Left cardiac atrium (tissue), 4 donors: Measurements from ENCODE around the gene LIX1. TPM values are rescaled to one million over a fixed set of nuclear protein-coding genes. Genes with fewer than 3 reads are reported as not detected.
A peak's percentile ranks its signal among the peaks of the same experiment; 100 is the strongest.
"Not testable (repeated sequence)": the region's sequence is repeated elsewhere in the genome, so short reads cannot be mapped to it uniquely, and the experiment has no call there.

ENCODE experiments used
- ATAC-seq, 2 donors: fragments of 200-7000 bp; cut with Tn5 transposase; one replicate each; pipeline ENCODE4 v1.9.1; 2020; ENCODE audit warnings: mild to moderate bottlenecking in 2 of 2, moderate library complexity in 2 of 2
- DNase-seq: peaks from one replicate; pipeline ENCODE4 v3.0.0-alpha.2; 2020
- intact Hi-C, 2 donors: fragments of 100-400 bp; cut with DNase I; formaldehyde crosslinking; loops; one replicate each; pipeline versions ENCODE4 v1.14.1 to v1.15.1; 2022 to 2023
- total RNA-seq, 2 donors: library from RNA; stranded (reverse); fragmentation: NEBNext Ultra II Directional; extraction: Animal tissue kit (Norgen Biotek cat#: 25700); gene quantifications; one replicate each; pipeline ENCODE4 v1.2.1, GENCODE V29; 2021
- donor health status: DM: no; HTN: yes; CAD: no.
- donor health status: DM: no; HTN: yes; CAD: no; lungs with severe emphysema.
- donor health status: DM: yes; HTN: yes; CAD: no.
- donor health status: Dilated cardiomyopathy.

The LIX1 gene
- total RNA-seq, 2 donors from 2014 or later, result 0.15 to 0.16 TPM

DNA sequence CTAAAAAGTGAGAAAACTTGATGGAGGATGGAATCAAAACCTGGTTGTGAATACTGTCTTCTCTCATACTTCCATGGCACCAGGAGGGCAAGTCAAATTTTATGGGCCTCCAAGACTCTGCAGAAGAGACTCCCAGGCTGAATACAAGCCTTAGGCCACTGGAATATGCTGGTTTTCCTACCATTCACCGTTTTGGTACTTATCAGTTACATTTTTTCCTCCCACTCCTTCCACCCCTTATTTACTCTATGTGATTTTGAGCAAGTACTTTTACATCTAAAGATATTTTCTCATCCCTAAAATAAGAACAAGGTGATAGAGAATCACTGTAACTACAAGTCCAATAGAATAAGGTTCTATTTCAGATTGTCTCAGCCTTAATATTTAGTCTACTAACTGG is 8.0 kb upstream of the LIX1 start:
- no peak for DNase-seq
- intact Hi-C loops, result loop anchor here in 1 of 2 donors (10.0 kb wide), 1 partner anchor 536 kb away; no protein-coding TSS in a partner anchor
- ATAC-seq, result no peak

DNA sequence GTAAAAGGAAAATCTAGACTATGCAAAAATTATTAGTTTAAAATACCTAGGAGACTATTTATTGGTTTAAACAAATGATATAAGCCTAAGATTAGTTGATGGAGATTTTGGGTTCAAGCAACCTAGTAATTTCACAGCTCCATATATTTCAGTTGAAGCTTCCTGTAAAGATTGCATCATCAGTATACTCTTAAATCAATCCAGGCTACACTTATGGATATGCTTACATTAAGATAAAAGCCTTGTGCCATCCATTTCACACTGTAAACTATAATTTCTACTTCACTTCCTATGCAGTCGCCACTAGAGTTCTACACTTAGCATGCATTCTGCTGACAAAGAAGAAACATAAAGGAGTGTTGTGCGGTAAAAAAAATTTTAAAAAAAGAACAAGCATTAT is 7.3 kb upstream of the LIX1 start:
- ATAC-seq (no peak), DNase-seq (no peak)
- intact Hi-C loops, result loop anchor here in 1 of 2 donors (10.0 kb wide), 1 partner anchor 535 kb away; no protein-coding TSS in a partner anchor

DNA sequence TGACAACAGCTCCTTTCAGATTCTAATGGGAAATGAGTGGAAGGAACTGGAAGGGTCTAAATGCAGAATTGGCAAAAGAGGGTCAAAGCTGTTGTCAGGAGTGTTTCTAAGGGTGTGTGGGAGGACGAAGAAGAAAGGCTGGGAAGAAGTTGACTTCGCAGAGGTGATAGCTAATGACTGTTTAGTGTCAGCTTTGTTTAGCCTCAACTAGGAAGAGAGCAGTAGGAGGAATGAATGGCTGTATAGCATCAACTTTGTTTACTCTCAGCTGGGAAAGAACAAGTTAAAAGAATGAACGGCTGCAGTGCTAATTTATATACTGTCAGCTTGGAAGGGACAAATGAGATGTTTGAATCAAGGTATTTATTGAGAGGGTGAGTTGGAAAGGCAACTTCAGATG is 5.9 kb upstream of the LIX1 start:
- intact Hi-C loops, result no loop called here
- ATAC-seq, result no peak
- DNase-seq, result no peak

DNA sequence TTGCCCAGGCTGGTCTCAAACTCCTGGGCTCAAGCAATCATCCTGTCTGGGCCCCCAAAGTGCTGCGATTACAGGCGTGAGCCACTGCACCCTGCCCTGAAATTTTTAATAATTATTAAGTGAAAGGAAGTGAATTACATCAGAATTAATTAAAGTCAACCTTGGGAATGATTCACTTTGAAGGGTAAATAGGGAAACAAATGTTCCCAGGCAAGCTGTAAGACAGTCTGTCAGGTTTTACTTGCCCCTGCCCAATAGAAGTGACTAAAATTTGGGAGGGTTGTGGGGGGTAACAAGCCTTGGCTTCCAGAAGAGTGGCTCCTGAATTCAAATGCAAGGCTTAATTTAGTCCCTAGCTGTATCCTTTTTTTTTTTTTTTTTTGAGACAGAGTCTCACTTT is 1.3 kb upstream of the LIX1 start:
- DNase-seq, result no peak
- no peak for ATAC-seq
- intact Hi-C loops, result loop anchor here (2.0 to 5.0 kb wide), 3 partner anchors 101 to 276 kb away; no protein-coding TSS in a partner anchor

DNA sequence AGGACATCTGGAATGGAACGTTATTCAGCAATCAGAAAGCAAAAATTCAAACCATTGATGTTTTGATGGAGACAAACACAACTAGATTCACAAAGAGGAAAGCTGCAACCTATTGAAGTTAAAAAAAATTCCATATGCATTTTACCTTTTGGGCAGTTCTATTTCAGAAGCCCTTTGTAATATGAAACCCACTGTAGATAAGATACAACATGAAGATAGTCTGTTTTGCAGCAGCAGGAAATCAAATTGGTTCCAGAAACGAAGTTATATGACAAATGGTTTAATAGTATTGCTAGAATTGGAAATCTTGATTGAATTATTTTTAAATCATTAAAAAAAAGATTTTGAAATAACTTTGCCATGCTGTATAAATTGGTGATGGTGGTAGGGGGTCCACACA is 872 bp downstream of the LIX1 start:
- intact Hi-C loops, result loop anchor here (5.0 kb wide), 2 partner anchors 99 to 274 kb away; no protein-coding TSS in a partner anchor
- ATAC-seq (no peak), DNase-seq (no peak)

DNA sequence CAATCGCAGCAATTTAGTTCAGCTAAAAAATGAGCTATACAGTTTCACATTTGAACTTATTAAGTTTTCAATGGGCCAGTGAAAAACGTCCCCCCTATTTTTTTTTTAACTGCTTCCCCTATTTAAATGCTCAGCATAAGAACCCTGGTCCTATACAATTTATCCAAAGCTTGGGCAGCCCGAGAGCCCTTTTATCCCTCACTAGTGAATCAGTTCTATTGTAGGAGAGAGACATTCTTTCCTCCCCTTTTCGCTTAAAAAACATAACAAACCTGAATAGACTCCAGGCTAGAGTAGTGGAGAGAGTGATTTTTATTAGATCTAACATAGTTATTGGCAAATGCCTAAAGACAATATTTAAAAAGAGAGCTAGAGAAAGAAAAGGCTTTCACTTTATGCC is 1.4 kb downstream of the LIX1 start:
- DNase-seq, result no peak
- ATAC-seq, result no peak
- intact Hi-C loops, result loop anchor here (5.0 kb wide), 2 partner anchors 99 to 274 kb away; no protein-coding TSS in a partner anchor

DNA sequence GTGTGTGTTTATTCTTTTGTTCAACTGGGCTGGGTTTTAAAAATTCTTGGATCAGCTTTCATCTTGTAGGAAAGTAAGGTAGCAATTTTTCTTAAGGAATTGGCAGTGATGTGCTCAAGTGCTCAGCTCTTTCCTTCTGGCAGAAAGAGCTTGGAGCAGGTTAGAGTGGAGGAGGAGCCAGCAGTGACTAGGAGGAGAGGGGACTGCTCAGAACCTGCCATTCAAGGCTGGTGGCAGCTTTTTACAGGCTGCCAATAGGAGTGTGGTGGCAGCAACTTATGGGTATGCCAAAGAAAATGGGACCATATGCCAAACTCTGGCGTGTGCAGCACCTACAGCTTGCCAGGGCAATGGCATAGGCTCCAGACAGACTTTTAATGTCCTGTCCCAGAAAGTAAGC is 2.2 kb downstream of the LIX1 start:
- ATAC-seq, result peak; percentile 38 to 79
- intact Hi-C loops, result loop anchor here (5.0 kb wide), 2 partner anchors 98 to 273 kb away; no protein-coding TSS in a partner anchor
- DNase-seq, result not testable (repeated sequence)

DNA sequence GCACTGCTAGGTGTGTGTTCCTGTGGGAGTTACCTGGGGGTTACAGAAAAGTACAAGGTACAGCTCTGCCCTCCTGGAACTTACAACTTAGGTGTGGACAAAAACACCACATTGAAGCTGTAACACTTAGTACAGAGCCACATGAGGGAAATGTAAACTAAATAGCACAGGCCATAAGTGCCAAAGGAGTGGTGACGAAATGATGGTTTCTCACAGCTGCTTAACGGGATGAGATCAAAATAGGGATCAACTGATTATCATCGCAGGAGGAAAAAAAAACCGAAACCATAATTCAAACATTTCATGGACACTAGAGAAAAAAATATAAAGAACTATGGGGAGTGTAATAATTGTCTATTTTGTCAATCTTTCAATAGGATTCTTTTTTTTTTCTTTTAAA is 5.9 kb downstream of the LIX1 start:
- no peak for ATAC-seq
- no peak for DNase-seq
- intact Hi-C loops, result no loop called here

DNA sequence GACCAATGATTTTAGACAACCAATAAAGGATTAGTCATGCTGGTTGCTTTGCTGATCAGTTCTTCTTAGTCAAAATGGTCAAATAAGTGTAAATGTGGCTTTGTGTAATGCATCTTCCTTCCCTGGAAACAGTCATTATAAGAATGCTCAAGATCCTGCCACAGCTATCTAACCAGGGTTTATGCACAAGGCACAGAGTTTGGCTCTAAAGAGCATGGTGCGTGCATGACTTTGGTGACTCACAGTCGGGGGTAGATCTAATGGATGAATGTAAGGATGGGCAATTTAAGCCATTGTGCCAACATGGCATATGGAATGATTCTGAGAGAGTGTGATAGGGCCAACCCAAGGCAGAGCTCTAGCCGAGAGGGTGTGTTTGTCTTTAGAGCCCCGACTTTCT is 6.5 kb downstream of the LIX1 start:
- ATAC-seq, result no peak
- intact Hi-C loops, result no loop called here
- no peak for DNase-seq

DNA sequence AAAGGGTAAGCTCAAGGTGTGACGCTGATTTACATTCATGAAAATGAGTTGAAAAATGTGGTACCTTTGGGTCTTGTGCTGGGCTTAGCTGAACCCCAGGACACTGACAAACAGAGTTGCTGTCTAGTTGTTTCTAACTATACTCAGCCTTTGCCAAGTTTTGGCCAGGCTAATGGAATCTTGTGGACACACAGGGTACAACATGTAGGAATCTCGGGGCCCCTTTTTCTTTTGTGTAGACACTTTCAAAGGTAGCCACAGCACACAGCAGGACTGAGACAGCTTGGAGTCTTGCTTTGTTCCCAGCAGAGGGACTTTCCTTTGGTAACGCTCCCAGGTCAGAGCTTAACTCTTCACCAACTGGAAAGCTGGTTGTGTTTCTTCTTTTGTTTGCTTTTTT is 7.8 kb downstream of the LIX1 start:
- no peak for ATAC-seq
- no peak for DNase-seq
- intact Hi-C loops, result no loop called here

DNA sequence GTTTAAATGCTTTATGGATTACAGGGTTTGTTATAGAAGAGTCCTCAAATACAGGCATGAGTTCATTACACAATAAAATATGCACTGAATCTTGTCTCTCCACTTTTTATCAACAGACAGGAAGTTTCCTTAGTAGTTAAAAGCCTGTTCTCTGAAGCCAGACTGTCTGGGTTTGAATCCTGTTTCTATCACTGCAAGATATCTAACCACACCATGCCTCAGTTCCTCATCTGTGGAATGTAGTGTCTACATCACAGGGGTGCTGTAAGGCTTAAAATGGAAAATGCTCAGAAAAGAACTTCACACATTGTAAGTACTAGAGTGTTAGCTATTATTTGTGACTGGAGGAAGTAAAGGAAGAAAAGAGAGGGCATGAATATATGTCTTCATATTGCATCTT is 9.3 kb downstream of the LIX1 start:
- no peak for ATAC-seq

DNA sequence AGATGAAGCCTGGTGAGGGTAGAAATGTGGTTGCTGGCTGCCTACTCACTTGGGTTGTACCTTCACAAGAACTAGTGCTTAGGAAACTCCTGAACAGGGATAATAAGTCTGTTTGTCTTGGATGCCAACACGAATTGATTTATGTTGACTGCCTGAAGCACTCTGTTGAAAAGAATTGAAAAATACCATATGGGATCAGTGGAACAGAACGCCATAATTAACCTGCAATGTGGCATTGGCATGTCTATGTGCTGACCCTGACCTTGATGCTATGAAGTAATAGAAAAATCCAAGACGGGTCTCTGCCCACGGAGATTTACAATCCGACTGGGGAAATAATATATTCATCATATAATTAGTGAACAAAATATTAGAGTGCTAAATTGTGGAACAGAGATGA is 10.5 kb downstream of the LIX1 start:
- intact Hi-C loops, result no loop called here
- ATAC-seq (no peak), DNase-seq (no peak)

More for the DNA sequence above, 9.3 kb downstream of the LIX1 start:
- no peak for DNase-seq
- intact Hi-C loops, result no loop called here

DNA sequence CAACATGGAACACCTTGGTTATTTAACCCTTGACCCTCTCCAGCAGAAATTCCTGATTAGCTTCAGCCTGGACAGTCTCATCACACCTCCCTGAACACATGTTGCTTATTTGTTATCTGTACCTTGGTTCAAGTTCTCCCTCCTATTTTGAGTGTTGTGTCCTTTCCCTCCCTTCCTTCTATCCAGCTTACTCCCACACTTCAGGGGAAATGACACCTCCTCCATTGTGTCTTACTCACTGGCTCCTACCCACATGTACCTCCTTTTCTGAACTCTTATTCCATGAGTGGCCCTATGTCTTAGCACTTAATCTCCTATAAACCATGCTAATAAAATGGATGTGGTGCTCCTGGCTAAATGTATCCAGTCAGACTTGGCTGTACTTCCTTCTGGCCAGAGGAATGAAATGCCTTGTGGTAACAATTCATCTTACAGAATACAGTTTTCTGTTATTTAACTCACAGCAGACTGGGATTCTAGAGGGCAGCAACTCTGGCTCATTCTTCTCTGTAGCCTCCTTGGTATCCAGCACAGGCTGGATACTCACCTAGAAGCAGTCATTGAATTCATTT is 11.2 kb downstream of the LIX1 start:
- intact Hi-C loops, result no loop called here
- ATAC-seq (peak; percentile 26 to 38), DNase-seq (no peak)

DNA sequence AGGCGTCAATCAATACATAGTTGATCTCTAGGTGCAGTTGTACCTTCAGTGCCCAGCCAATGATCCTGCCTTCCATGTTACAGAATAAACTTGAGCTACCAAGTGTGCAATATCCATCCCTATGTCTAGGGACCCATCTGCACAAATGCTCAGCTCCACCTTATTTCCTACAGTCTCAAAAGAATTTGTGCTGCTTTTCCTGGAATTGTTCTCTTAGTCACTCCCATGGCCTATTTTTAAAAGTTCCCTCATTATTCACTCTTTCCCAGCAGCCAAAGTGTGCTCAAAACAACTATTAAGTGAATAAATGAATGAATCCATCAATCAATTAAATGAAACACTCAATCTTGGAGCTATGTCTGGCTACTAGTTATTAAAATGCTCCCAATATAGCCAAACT is 14.7 kb downstream of the LIX1 start:
- intact Hi-C loops, result no loop called here
- DNase-seq, result no peak
- no peak for ATAC-seq

DNA sequence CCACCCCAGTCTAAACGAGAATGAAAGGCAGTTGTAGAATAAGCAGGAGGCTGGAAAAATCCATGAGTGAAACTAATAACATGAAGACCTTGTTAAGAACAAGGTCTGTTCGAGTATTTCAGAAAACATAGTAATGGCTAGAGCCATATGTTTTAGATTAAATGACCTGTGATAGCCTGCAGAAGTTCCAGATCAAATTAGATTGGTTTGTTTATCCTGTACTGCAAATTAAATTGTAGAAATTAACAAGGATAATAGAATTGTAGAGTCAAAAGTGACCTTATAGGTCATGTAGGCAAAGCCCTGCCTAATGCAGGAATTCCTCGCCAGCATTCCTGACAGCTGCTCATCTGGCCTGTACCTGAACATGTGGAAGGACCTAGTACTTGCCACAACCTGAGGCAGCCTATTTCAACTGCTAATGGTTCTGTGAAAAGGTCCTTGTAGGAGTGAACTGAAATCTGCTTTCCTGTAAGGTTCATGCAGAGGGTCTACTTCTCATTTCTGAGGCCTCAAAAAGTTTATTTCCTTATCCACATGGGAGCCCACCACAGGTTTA is 17.2 kb downstream of the LIX1 start:
- no peak for DNase-seq
- no peak for ATAC-seq
- intact Hi-C loops, result no loop called here

DNA sequence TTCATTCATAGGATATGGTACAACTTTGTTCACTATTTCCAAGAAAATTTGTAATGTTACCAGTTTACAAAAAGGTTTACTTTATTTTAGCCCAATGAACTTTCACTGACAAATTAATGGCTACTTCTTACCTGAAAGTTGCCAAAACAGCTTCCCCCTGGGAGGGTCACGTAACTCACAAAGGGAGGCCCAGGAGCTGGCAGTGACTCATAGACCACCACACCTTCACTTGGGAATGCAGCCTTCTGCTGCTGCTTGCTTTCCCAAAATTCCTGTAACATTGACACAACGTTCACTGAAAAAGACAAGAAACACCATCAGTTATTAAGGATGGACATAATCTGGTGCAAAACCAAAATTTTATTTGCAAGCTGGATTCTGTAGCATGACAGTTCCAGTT is 18.1 kb downstream of the LIX1 start:
- intact Hi-C loops, result no loop called here
- no peak for ATAC-seq

DNA sequence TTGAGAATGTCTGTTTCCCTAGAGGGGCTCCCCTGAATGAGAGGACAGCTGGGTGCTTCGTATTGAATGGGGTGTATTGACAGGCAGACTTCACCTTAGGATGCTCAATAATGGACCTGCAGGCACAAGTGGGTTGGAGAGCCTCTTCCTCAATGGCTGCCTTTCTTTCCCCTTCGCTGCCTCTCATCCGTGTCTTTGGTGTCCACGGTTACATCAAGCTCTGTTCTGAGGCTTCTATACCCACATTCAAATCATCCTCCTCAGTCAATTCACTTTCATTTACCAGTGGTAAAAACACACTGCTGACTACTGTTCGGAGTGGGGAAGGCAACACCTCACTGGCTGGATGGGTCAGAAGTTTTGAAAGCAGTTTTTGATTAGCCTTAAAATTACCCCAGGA is 20.6 kb downstream of the LIX1 start:
- intact Hi-C loops, result no loop called here
- ATAC-seq, result no peak
- no peak for DNase-seq

More for the DNA sequence above, 18.1 kb downstream of the LIX1 start:
- no peak for DNase-seq

DNA sequence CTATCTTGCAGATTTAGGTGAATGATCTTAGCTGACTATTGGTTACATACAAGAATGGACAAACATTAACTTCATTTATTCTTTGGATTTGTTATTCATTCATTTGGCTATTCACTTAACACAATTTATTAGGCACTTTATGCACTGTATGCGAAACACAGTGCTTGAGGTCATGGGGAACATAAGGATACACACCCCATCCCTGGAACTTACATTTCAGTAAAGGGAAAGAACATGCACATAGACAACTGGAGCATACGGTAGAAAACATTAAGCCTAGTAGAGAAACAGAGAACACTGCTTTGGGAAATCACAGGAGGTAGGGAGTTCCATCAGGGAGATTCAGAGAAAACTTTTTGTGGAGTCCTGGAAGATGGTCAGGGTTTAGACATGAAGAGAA is 22.2 kb downstream of the LIX1 start:
- no peak for ATAC-seq
- DNase-seq, result no peak
- intact Hi-C loops, result no loop called here

DNA sequence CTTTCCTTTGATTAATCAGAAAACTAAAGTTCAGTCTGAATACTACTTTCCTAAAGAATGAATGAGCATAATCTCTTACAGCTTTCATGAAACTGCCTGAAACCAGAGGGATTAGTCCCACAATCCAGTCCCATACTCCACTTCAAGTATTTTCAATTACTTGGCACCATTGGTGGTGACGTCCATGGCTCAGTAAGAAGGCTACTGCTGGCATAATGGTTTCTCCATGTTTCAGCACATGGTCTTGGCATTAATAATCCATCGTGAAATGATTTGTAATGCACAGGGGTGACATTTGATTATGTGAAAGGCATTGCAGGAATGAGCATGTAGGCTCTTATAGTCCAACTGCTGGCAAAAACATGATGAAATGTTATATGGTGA is 23.4 kb downstream of the LIX1 start:
- DNase-seq (no peak), ATAC-seq (no peak)
- intact Hi-C loops, result no loop called here

DNA sequence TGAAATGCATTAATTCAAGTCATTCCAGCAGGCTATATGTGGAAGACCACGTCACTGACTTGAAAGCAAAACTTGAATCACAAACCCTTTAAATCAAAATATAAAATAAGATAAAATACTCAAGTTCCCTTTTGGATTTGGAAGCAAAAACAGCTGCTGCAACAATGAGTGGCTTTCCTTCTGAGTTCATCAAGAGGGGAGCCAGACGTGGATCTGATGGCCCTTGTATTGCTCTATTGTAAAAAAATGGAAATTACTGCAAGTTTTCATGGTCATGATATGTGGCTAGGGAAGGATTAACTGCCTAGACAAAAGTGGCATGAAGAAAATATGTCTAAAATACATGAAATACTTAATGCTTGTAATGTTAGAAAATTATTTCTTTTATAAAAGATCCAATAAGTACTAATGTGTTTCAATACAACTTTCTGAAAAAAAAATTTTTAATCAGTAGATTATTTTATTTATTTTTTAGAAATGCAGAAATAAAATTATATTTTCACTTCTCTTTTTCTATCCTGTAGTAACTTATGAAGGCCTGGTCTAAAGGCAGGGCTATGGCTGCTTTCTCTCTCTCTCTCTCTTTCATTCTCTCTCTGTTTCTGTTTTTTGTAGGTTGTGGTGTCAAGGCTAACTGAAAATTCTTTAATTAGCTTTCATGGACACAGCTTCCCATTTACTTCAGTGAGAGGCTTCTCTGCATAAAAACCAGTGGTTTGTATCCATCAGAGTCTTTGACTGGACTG is 24.0 kb downstream of the LIX1 start:
- DNase-seq (no peak), ATAC-seq (no peak)
- intact Hi-C loops, result no loop called here

DNA sequence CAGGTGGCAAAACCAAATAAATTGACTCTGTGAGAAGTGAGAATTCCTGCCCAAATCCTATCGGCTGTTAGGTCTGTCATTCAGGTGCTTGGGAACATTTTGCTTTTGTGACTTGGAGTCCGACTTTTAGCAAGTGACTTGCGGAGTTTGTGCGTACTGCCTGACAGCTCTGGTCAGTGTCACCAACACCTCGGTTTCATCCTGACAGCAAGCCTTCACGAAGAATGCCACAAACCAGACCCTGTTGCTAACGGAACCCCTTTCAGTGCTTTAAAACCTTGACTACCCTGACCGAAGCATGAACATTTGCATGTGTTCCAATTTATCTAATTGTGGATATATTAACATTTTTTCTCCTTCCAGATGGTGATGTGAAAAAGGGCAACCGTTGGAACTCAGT is 26.5 kb downstream of the LIX1 start:
- DNase-seq, result peak; percentile 67
- peak; percentile 84 to 88 for ATAC-seq
- intact Hi-C loops, result no loop called here
